GM13976 (cell line): ENCODE results near the gene CNGA3.

ENCODE experiments used
- DNase-seq: peaks from one replicate; pipeline ENCODE4 v3.0.0; 2012; ENCODE audit warnings: low spot score
- in situ Hi-C: fragments of 300-500 bp; cut with MboI; formaldehyde crosslinking; loops from one replicate; pipeline ENCODE4 v1.12.0; 2022; ENCODE audit warnings: low sequenced_read_pairs, mixed read lengths, inconsistent platforms; ENCODE audit not compliant: unreplicated experiment
- TF ChIP-seq, protein P1 (sequence below): IDR thresholded peaks from 2 replicates; pipeline ENCODE4 v1.5.1; 2012; ENCODE audit warnings: borderline replicate concordance, mild to moderate bottlenecking; ENCODE audit not compliant: insufficient read depth; ENCODE audit errors: extremely low read depth, missing control alignments, control extremely low read depth

CNGA3 gene

GRCh38 chr2:98341241-98341640 lies 5.0 kb upstream of the CNGA3 start:
- in situ Hi-C loops = no loop called here
- DNase-seq = no peak
- TF ChIP-seq, protein P1, sequence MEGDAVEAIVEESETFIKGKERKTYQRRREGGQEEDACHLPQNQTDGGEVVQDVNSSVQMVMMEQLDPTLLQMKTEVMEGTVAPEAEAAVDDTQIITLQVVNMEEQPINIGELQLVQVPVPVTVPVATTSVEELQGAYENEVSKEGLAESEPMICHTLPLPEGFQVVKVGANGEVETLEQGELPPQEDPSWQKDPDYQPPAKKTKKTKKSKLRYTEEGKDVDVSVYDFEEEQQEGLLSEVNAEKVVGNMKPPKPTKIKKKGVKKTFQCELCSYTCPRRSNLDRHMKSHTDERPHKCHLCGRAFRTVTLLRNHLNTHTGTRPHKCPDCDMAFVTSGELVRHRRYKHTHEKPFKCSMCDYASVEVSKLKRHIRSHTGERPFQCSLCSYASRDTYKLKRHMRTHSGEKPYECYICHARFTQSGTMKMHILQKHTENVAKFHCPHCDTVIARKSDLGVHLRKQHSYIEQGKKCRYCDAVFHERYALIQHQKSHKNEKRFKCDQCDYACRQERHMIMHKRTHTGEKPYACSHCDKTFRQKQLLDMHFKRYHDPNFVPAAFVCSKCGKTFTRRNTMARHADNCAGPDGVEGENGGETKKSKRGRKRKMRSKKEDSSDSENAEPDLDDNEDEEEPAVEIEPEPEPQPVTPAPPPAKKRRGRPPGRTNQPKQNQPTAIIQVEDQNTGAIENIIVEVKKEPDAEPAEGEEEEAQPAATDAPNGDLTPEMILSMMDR = no peak

GRCh38 chr2:98343285-98343684 lies 3.0 kb upstream of the CNGA3 start:
- in situ Hi-C loops = no loop called here
- no peak for DNase-seq
- TF ChIP-seq, protein P1 = no peak

DNA sequence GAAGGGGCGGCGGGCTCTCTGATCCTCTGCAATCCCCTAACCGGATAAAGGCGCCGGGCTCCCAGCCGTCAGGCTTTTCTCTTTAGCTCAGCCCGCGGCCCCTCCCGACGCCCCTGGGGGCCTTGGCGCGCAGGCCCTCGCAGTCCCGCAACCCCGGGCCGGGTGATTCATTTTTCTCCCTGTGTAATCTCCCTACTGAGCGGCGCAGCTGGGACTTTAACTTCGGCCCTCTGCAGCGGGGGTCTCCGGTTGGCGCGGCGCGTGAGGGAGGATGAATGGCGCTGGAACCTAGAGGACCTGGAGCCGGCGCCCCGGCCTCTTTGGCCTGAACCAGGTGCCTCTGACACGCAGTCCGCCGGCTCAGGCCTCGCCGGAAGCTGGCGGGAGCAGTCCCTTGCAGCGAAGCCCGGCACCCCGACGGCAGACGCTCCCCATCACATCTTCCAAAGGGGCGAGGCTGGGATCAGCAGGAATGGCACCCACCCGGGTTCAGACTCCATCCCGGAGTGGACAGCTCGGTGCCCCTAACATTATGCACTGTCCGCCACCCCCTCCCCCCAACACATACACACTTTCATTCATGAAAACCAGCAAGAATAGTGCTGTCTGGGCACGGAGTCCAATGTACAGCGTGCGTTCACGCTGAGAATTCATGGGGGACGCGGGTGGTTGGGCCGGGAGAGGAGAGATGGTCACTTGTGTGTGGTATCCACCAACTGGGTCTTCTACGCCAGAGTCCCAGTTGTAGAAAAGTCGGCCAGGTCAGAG lies 1.2 kb downstream of the CNGA3 start:
- in situ Hi-C loops = no loop called here
- TF ChIP-seq, protein P1 = no peak
- DNase-seq = no peak

- TF ChIP-seq, protein P1 = no peak
- DNase-seq = no peak
- in situ Hi-C loops = no loop called here
Measured at GRCh38 chr2:98348066-98348561, 1.9 kb downstream of the CNGA3 start.

GRCh38 chr2:98350411-98350810 lies 4.2 kb downstream of the CNGA3 start:
- TF ChIP-seq, protein P1 = no peak
- in situ Hi-C loops = no loop called here
- no peak for DNase-seq

- in situ Hi-C loops = no loop called here
- DNase-seq = no peak
- TF ChIP-seq, protein P1 = no peak
Measured at GRCh38 chr2:98355881-98356280, 9.6 kb downstream of the CNGA3 start.
